SU-DHL-6 (cell line): Measurements from ENCODE around the gene NCAM2.

Source experiments
- EZH2phosphoT487 ChIP-seq: fragments of 200-600 bp; sonication (generic), shearing (Covaris generic); conservative IDR thresholded peaks from 2 replicates; pipeline ENCODE4 v1.6.1; 2018; ENCODE audit warnings: mild to moderate bottlenecking, antibody characterized with exemption, low read length, moderate library complexity, mixed read lengths
- TF ChIP-seq, protein P1 (sequence below): fragments of 200-600 bp; sonication (generic); IDR thresholded peaks from one replicate; pipeline ENCODE4 v1.5.1; 2017; ENCODE audit warnings: antibody characterized with exemption, mild to moderate bottlenecking, low read length, moderate library complexity; ENCODE audit not compliant: insufficient read depth, poor library complexity, severe bottlenecking

DNA sequence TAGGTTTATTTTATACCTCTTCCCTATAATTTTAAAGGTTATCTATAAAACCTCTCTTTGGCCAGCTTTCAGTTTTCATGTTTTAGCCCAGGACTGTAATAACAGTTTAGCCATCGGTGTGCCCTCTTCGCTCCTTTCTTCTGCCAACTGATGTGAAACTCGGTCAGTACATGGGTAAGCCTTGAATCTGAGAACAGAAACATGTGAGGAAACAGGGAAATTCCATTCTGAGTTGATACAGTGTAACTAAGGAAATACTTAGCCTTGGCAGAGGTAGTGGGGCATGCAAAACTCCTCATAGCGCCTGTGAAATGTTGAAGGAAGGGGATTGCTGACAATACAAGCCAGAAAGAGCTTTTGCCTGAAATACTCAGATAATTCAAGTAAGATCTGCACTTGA is 465.2 kb downstream of the NCAM2 start:
- no peak for TF ChIP-seq EZH2phosphoT487
- TF ChIP-seq, protein P1, sequence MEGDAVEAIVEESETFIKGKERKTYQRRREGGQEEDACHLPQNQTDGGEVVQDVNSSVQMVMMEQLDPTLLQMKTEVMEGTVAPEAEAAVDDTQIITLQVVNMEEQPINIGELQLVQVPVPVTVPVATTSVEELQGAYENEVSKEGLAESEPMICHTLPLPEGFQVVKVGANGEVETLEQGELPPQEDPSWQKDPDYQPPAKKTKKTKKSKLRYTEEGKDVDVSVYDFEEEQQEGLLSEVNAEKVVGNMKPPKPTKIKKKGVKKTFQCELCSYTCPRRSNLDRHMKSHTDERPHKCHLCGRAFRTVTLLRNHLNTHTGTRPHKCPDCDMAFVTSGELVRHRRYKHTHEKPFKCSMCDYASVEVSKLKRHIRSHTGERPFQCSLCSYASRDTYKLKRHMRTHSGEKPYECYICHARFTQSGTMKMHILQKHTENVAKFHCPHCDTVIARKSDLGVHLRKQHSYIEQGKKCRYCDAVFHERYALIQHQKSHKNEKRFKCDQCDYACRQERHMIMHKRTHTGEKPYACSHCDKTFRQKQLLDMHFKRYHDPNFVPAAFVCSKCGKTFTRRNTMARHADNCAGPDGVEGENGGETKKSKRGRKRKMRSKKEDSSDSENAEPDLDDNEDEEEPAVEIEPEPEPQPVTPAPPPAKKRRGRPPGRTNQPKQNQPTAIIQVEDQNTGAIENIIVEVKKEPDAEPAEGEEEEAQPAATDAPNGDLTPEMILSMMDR: no peak
